GM18907 (cell line): ENCODE measurements around the gene RHBDL2.
"Not testable (repeated sequence)": the region's sequence is repeated elsewhere in the genome, so short reads cannot be mapped to it uniquely, and the experiment has no call there.

Source experiments
- ATAC-seq: cut with Tn5 transposase; IDR thresholded peaks from one replicate; pipeline ENCODE4 v1.9.1; 2021; ENCODE audit warnings: mild to moderate bottlenecking, moderate library complexity; ENCODE audit not compliant: unreplicated experiment

The RHBDL2 gene, protein sequence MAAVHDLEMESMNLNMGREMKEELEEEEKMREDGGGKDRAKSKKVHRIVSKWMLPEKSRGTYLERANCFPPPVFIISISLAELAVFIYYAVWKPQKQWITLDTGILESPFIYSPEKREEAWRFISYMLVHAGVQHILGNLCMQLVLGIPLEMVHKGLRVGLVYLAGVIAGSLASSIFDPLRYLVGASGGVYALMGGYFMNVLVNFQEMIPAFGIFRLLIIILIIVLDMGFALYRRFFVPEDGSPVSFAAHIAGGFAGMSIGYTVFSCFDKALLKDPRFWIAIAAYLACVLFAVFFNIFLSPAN

DNA sequence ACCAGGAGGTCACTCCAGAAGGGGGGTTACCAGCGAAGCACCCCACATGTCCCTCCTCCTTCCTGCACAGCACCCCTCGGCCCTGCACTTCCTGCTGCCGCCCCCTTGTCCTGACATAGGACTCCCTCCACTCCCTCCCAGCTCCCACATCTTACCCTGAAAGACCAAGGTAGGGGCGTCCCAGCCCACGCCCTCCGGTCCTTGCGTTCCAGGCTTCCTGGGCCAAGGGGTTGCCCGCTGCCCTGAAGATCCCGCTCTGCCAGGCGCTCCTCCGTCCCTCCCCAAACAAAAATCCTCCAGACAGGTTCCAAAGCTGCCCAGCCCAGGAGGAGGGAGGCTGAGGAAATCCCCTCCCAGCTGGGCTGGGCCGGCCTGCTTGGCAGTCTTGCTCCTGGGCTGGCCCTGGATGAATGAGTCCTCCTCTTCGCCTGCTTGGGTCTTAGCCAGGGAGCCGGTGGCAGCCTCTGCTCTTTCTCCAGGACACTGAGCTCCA is at the start of gene RHBDL2:
RHBDL2 (minus strand) TSS at position 304 of the 493 bp plus-strand sequence. CDS start 22,618 bp downstream, outside the sequence.
- no peak for ATAC-seq

DNA sequence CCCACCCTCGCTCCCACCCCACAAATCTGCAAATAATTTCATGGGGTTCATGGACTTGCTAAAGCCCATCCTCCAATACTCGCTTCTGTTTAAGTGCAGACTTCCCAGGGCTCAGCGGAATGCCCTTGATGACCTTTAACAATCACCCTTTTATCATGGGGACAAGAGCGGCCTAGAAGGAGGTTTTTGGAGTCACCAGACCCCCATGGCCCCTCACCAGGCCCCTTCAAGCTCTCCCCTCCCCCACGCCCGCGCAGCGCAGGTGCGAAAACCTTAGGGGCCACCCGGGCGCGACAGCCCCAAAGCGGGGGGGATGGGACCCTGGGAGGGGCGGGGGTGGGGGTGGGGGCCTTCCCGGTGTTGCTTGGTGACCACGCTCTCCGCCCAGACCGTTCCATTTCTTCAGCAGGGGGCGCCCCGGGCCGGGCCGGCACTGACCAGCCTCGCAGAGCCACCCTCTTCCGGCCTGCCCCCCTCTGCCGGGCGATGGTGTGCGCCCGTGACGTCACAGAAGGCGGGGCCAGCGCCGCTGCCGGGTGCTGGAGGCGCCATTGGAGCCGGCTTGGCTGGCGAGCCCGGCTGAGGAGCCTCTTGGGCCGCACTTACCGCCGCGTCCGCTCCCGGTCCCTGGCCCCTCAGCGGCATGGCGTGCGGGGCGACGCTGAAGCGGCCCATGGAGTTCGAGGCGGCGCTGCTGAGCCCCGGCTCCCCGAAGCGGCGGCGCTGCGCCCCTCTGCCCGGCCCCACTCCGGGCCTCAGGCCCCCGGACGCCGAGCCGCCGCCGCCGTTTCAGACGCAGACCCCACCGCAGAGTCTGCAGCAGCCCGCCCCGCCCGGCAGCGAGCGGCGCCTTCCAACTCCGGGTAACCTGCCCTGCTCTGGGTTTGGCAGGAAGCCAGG is 49.4 kb upstream of the RHBDL2 start, which contains the start of gene AKIRIN1:
AKIRIN1 (plus strand) TSS at position 539 of the 900 bp plus-strand sequence; CDS start at position 644, 105 bp downstream.
- peak; percentile 93 for ATAC-seq

DNA sequence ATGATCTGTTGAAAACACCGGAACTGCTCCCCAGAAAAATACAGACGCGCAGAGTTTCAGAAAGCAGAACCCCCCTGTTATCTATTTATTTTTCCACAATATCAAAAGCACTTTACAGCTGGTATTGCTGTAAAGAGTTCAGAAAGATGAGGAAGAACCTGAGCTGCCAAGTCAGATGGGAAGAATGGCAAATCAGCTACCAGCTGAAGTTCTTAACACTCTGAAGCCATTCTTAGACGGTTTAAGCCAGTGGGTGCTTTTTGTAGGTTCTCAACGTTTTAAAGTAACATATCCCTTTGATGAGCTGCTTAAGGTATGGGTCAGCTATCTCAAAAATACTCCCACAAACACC is 48.7 kb upstream of the RHBDL2 start:
- ATAC-seq = peak; percentile 4

DNA sequence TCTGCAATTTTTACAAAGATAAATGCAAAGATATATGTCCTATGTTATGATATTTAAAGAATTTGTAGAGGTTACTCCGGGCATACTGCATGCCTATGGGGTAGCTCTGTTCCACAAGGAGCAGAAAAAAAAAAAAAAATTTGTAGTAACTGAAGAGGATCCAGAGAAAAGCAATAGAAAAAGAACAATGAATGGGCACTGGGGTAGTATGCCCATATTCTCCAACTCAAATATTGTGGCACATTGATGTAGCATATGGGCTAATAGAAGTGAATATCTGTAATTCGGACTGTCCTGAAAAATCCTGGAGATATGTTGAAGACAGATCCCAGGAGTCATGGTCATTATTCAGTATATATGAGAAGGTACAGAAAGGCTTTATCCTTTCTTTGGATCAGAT is 48.3 kb upstream of the RHBDL2 start:
- no peak for ATAC-seq

DNA sequence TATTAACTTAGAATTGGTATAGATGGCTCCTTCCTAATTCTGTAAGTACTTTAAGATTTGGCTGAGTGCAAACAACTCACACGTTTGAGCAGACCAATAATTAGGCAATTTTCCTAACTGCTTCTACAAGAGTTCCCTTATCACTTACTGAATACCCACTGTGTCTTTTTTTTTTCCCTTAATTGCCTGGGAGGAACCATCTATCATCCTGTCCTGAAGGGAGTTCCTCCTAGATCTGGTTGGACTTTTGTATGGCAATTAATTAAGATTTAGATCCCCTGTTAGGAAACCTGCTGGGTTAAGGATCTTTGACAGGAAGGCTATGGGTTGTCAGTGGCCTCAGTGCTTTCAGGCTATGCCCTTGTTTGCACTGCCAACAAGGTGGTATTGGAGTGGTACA is 37.8 kb upstream of the RHBDL2 start:
- ATAC-seq = not testable (repeated sequence)

DNA sequence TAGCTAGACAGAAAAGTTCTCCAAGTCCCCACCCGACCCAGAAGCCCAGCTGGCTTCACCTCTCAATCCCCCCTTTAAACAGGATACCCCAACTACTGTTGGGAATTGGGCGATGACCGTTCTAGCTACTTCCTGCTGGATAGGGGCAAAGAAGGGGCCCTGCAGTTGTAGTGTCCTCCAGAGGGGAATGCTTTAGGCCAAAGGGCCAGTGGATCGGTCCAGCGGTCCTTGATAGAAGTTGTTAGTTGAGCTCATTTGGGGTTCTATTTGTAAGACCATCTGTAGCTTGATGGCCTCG is 36.6 kb upstream of the RHBDL2 start:
- ATAC-seq = not testable (repeated sequence)

DNA sequence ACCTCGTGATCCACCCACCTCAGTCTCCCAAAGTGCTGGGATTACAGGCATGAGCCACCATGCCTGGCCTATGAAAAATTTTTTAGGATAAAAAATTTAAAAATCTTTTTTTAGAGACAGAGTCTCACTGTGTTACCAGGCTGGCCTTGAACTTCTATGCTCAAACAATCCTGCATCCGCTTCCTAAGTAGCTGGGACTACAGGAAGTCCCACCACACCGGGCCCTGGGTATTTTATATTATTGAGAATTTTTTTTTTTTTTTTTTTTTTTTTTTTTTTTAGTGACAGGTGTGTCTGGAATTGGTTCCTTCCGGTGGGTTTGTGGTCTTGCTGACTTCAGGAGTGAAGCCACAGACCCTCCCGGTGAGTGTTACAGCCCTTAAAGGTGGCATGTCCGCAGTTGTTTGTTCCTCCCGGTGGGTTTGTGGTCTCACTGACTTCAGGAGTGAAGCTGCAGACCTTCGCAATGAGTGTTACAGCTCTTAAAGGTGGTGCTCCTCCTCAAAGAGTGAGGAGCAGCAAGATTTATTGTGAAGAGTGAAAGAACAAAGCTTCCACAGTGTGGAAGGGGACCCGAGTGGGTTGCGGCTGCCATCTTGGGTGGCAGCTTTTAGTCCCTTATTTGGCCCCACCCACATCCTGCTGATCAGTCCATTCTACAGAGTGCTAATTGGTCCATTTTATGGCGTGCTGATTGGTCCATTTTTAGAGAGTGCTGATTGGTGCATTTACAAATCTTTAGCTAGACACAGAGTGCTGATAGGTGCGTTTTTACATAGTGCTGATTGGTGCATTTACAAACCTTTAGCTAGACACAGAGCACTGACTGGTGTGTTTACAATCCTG is 36.0 kb upstream of the RHBDL2 start:
- ATAC-seq = not testable (repeated sequence)

DNA sequence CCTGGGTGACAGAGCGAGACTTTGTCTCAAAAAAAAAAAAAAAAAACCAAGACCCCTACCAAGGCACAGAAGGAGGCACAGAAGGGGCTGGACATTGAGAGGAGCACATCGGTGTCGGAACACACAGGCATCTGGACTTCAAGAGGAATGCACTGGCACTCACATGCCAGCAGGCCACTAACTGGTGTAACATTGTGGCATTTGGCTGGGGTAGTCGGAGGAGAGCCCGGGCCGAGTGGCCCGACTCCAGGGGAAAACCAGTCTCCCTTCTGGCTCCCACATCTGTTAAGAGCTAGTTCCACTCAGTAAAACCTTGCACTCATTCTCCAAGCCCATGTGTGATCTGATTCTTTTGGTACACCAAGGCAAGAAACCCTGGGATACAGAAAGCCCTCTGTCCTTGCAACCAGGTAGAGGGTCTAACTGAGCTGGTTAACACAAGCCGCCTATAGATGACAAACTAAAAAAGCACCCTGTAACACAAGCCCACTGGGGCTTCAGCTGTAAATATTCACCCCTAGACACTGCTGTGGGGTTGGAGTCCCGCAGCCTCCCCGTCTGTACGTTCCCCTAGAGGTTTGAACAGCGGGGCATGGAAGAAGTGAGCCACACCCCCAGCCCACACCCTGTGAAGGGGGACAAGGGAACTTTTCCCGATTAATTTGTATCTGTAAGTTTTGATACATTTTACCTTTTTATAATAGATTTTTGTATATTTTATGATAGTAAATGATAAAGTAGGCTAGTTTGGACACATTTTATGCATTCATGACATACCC is 32.2 kb upstream of the RHBDL2 start:
- ATAC-seq = no peak

DNA sequence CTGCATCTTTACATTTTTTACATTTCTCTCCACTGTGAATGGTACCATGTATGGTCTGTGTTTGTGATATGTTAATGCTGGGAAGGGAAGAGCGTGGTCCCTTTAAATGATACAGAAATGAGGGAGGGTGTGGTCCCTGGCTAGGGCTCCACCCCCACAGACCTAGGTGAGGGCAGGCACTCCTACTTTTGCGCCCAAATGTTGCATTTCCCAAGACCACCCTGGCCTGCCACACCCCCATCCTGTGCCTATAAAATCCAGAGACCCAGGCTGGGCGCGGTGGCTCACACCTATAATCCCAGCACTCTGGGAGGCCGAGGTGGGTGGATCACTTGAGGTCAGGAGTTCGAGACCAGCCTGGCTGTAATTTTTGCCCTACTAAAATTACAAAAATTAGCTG is 31.5 kb upstream of the RHBDL2 start:
- ATAC-seq = not testable (repeated sequence)

DNA sequence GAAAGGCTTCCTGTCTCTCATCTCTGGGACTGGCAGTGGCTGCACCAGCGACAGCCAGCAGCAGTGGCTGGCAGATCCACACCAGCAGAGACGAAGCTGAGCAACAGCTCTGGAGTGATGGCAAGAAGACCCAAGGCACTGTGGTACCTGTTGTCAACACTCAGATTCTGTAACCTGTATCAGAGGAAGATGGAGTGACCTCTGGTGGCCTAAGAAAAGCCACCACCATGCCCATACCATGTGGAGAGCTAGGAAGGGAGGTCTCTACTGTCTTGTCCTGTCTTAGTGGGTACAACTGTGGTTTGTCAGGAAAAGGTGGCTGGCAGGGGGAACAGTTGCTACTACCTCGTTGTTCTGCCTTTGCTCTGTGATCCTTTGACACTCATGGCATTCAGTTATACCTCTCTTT is 22.5 kb upstream of the RHBDL2 start:
- ATAC-seq = no peak

DNA sequence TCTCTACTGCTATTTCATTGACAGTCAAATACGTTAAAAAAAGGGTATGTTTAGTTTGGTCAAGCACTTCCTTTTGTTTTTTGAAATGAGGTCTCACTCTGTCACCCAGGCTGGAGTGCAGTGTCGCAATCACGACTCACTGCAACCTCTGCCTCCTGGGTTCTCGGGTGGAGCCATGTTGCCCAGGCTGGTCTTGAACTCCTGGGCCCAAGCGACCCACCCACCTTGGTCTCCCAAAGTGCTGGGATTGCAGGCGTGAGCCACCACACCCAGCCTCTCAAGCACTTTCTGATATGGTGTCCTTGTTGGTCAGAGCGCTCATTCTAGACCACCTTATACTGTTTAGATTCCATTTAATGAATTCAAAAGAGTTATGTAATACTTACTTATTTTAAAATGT is 20.9 kb upstream of the RHBDL2 start:
- no peak for ATAC-seq

DNA sequence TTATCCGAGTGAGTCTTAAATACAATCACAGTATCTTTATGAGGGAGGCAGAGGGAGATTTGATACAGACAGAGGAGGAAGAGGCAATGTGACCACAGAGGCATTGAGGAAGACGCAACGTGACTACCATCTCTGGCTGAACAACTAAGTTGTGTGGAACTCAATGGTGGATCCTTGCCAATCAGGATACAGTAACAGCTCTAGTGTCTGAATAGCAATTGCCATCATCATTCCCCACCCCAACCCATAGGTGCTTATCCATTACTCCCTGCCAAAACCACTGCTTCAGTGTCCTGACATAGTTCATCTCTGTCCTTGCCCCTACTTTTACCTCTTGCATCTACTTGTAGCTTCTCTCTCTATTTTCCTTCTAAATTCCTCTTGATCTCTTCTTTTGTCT is 20.5 kb upstream of the RHBDL2 start:
- no peak for ATAC-seq

DNA sequence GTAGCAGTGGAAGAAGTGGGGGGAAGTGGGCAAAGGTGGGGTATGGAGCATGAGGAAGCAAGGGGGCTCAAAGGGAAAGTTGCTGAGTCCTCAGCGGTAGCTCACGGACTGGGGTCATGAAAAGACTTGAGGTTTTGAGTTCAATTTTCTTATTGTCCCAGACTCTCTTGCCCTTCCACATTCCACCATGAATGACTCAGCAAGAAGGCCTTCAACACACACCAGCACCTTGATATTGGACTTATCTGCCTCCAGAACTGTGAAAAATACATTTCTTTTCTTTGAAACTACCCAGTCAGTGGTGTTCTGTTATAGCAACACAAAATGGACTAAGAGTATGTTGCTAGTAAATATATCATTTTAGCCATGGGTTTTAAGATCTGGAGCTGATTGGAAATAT is 17.3 kb upstream of the RHBDL2 start:
- ATAC-seq = no peak

DNA sequence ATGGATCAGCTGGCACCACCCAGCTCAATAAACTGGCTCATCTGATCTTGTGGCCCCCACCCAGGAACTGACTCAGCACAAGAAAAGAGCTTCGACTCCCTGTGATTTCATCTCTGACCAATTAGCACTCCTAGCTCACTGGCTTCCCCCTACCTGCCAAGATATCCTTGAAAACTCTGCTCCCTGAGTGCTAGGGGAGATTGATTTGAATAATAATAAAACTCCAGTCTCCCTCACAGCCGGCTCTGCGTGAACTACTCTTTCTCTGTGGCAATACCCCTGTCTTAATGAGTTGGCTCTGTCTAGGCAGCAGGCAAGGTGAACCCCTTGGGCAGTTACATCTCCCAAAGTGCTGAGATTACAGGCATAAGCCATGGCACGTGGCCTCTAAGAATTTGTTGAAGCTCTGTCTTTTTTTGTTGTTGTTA is 11.8 kb upstream of the RHBDL2 start:
- ATAC-seq = no peak

DNA sequence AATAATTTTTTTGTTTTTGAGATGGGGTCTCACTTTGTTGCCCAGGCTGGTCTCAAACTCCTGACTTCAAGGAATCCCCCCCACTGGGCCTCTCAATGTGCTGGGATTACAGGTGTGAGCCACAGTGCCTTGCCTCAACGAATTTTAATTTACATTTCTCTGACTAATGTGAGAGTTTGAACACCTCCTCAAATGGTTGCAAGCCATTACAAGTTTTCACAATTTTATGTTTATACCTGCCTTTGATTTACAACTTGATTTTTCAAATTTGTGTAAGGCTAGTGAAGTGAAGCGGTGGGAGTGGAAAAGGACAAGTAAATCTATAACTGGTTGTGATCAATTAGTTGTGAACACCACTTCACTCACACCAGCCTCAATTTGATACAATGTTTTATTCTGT is 8.9 kb upstream of the RHBDL2 start:
- ATAC-seq = no peak

DNA sequence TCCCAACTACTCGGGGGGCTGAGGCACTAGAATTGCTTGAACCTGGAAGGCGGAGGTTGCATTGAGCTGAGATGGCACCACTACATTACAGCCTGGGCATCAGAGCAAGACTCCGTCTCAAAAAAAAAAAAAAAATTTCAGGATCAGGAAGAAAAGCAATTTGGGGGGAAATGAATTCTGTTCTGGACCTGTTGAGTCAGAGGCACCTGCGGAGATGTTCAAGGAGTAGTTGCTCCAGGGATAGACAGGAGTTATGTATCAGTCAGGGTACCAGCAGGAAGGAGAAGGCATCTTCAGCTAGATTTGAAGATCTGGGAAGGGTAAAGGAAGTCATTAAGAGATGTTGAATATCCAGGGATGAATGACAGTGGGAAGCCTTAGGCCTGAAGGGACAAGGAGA is 2.9 kb upstream of the RHBDL2 start:
- no peak for ATAC-seq

DNA sequence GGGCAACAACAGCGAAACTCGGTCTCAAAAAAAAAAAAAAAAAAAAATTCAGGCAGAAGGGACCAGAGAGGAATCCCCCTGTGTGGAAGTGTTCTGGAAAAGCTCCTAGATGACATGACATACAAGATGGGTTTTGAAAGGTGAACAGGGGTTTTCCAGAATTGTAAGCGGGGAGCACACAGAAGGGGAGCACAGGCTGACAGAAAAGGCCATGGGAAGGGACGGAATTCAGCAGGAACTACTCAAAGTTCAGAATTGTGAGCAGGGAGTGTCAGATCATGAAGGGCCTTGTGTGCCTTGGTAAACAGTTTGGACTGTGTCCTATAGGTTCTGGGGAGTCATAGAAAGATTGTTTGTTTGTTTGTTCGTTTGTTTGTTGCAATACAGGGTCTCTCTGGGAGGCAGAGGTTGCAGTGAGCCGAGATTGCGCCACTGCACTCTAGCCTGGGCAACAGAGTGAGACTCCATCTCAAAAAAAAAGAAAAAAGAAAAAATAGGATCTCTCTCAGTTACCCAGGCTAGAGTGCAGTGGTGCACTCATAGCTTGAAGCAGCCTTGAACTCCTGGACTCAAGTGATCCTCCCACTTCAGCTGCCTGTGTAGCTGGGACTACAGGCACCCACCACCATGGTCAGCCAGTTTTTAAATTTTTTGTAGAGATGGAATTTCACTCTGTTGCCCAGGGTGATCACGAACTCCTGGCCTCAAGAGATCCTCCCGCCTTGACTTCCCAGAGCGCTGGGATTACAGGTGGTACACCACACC is 1.2 kb upstream of the RHBDL2 start:
- ATAC-seq = no peak

DNA sequence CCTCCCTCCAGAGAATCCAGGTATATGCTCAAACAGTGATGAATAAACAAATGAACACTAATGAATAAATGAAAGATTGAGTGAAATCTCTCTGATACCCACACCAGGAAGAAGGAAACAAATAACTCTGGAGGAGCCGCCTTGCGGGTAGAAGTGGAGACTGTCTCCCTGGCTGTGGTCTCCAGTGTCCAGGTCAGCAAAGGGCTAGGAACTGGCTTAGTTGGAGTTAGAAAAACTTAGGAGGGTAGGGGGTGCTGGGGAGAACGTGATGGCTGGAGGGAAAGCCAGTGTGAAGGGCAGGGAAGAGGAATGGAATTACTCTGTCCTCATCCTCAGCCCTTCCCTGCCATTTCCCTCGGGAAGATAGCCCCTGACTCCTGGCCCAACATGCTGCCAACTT is 537 bp downstream of the RHBDL2 start:
- no peak for ATAC-seq

DNA sequence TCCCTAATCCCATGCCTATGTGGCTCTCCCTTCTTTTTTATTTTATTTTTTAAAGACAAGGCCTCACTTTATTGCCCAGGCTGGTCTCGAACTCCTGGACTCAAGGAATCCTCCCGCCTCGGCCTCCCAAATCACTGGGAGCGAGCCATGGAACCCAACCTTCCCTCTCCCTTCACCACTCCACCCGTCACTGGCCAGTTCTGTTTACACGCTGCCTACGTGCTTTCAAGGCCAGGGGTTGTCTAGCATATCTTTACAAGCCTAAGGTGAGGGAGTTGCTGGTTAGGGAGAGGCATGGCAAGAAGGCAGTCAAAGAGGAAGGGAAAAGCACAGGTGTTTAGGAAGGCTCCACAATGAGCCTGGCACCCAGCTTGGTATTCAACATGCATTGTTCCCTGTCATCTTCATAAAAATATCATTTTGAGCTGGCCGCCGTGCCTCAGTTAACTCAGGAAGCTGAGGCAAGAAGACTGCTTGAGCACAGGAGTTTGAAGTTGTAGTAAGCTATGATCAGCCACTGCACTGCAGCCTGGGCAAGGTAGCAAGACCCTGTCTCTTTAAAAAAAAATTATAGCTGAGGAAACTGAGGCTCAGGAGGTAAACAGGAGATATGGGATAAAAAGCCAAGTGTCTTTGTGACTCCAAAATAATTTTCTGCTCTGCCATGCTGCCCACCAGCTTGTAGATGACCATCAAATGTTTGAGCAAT is 1.1 kb downstream of the RHBDL2 start:
- no peak for ATAC-seq
